D341Med (cell line): ENCODE data around the gene TRIM62.
"Not testable (repeated sequence)": the region's sequence is repeated elsewhere in the genome, so short reads cannot be mapped to it uniquely, and the experiment has no call there.

ENCODE experiments used
- DNase-seq: peaks from one replicate; pipeline ENCODE4 v3.0.0; 2012; ENCODE audit warnings: low spot score

TRIM62 gene

GRCh38 chr1:33133478-33134105 is 48.3 kb downstream of the TRIM62 start:
- DNase-seq = no peak

- DNase-seq = no peak
These were observed 49.3 kb downstream of the TRIM62 start for GRCh38 chr1:33132549-33132948.

- no peak for DNase-seq
These were observed 50.7 kb downstream of the TRIM62 start for GRCh38 chr1:33131191-33131590.

- no peak for DNase-seq
These were observed 51.5 kb downstream of the TRIM62 start for GRCh38 chr1:33130297-33130696.

GRCh38 chr1:33128781-33129180 is 53.1 kb downstream of the TRIM62 start:
- no peak for DNase-seq

GRCh38 chr1:33127001-33127823 is 54.6 kb downstream of the TRIM62 start:
- DNase-seq = peak; percentile 93

GRCh38 chr1:33126411-33127000 is 55.3 kb downstream of the TRIM62 start:
- DNase-seq = no peak

- DNase-seq = not testable (repeated sequence)
These were observed 57.2 kb downstream of the TRIM62 start for GRCh38 chr1:33124647-33125046.

GRCh38 chr1:33123266-33123665 is 58.6 kb downstream of the TRIM62 start:
- DNase-seq = no peak

- DNase-seq = no peak
These were observed 59.2 kb downstream of the TRIM62 start for GRCh38 chr1:33122483-33123178.

GRCh38 chr1:33121728-33122127 is 60.1 kb downstream of the TRIM62 start:
- no peak for DNase-seq

GRCh38 chr1:33120436-33121231 is 61.2 kb downstream of the TRIM62 start:
- DNase-seq = no peak

- no peak for DNase-seq
These were observed 62.2 kb downstream of the TRIM62 start for GRCh38 chr1:33119532-33120217.

GRCh38 chr1:33119050-33119449 is 62.8 kb downstream of the TRIM62 start:
- no peak for DNase-seq

- no peak for DNase-seq
These were observed 63.6 kb downstream of the TRIM62 start for GRCh38 chr1:33118274-33118673.

GRCh38 chr1:33117440-33118085 is 64.3 kb downstream of the TRIM62 start:
- no peak for DNase-seq

GRCh38 chr1:33111965-33112364 is 69.9 kb downstream of the TRIM62 start:
- no peak for DNase-seq

- DNase-seq = no peak
These were observed 71.4 kb downstream of the TRIM62 start for GRCh38 chr1:33110477-33110876.

- not testable (repeated sequence) for DNase-seq
These were observed 81.8 kb downstream of the TRIM62 start for GRCh38 chr1:33100119-33100415.

GRCh38 chr1:33099290-33100118 is 82.3 kb downstream of the TRIM62 start:
- no peak for DNase-seq
